Mesothelial cell of epicardium (in vitro differentiated cells): ENCODE results near the gene FAM170B. TPM values are rescaled to one million over a fixed set of nuclear protein-coding genes. Genes with fewer than 3 reads are reported as not detected.

Experiments
- DNase-seq, 2 experiments: peaks; one replicate each; pipeline ENCODE4 v3.0.0; 2021; ENCODE audit warnings: low spot score in 2 of 2; ENCODE audit not compliant: unreplicated experiment in 2 of 2
- H3K27ac Mint-ChIP-seq: 2 replicates; pipeline ENCODE4 v1.8.0; 2021; ENCODE audit warnings: mixed read lengths
- H3K27me3 Mint-ChIP-seq: 2 replicates; pipeline ENCODE4 v1.8.0; 2021; ENCODE audit warnings: low read depth, mixed read lengths
- H3K36me3 Mint-ChIP-seq: 2 replicates; pipeline ENCODE4 v1.8.0; 2021; ENCODE audit warnings: mixed read lengths
- H3K4me1 Mint-ChIP-seq: 2 replicates; pipeline ENCODE4 v1.8.0; 2021; ENCODE audit warnings: mixed read lengths
- H3K4me3 Mint-ChIP-seq: 2 replicates; pipeline ENCODE4 v1.8.0; 2021; ENCODE audit warnings: mild to moderate bottlenecking, moderate library complexity, mixed read lengths
- H3K9me3 Mint-ChIP-seq: 2 replicates; pipeline ENCODE4 v1.8.0; 2021; ENCODE audit warnings: mixed read lengths
- CTCF ChIP-seq: fragments of 200-600 bp; sonication (generic); IDR thresholded peaks from one replicate; pipeline ENCODE4 v1.5.0; 2021; ENCODE audit warnings: antibody characterized with exemption; ENCODE audit not compliant: unreplicated experiment
- total RNA-seq: library from RNA; stranded (reverse); gene quantifications from 3 replicates; pipeline ENCODE4 v1.2.1, GENCODE V29; 2021

The FAM170B gene
- total RNA-seq, 1 donor from 2014 or later, result not detected

DNA sequence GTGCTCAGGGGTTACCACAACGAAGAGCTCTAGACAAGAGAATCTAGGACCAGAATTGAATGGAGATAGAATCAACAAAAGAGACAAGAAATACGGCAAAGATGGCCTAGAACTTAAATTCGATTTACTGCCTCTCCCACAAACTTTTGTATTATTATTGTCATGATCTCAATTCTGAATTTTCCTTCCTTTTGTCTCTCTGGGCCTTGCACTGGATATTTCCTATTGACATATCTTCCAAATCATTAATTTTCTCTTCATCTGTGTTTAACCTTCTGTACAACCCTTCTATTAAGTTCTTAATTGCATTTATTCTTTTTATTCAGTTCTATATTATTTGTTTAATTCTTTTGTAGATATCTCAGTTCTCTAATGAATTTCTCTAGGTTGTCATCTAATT lies 46.9 kb downstream of the FAM170B start:
- peaks cover 15% of the 10 kb centered on the region for H3K9me3 Mint-ChIP-seq
- H3K4me3 Mint-ChIP-seq, result no peak overlapping the region
- H3K27me3 Mint-ChIP-seq, result peaks cover 11% of the 10 kb centered on the region
- H3K36me3 Mint-ChIP-seq, result no peaks in the 10 kb centered on the region
- H3K4me1 Mint-ChIP-seq, result peaks cover 7% of the 10 kb centered on the region
- no peak for DNase-seq
- no peak overlapping the region for H3K27ac Mint-ChIP-seq
- no peak for TF ChIP-seq CTCF

DNA sequence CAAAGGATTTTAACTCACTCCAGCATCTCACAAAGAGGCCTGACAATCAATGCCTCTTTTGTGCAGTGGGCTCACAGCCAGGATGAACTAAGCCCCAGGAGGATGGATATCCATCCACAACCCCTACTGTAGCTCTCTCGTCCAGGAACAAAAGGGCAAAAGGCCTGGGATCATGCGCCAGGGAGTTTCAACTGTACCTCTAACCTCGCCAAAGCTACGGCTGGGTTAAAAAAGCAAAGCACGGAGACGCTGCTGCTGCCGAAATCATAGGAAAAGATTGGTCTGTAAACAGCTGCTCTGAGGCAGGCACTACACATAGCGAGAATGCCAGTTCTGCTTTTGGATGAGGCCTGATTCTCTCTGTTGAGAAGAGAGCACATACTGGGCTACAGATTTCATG lies 50.6 kb downstream of the FAM170B start:
- Mint-ChIP-seq H3K27me3 (peaks cover 25% of the 10 kb centered on the region), H3K9me3 (peaks cover 15% of the 10 kb centered on the region), H3K4me3 (no peak overlapping the region), H3K36me3 (no peaks in the 10 kb centered on the region), H3K4me1 (no peaks in the 10 kb centered on the region), H3K27ac (no peak overlapping the region)
- no peak for DNase-seq
- no peak for TF ChIP-seq CTCF

- no peak for TF ChIP-seq CTCF
- H3K4me1 Mint-ChIP-seq, result no peaks in the 10 kb centered on the region
- peaks cover 15% of the 10 kb centered on the region for H3K9me3 Mint-ChIP-seq
- no peak overlapping the region for H3K27ac Mint-ChIP-seq
- H3K4me3 Mint-ChIP-seq, result no peak overlapping the region
- no peaks in the 10 kb centered on the region for H3K36me3 Mint-ChIP-seq
- DNase-seq, result no peak
- peaks cover 28% of the 10 kb centered on the region for H3K27me3 Mint-ChIP-seq
Observed at GRCh38 chr10:49082766-49083165, 51.1 kb downstream of the FAM170B start.

DNA sequence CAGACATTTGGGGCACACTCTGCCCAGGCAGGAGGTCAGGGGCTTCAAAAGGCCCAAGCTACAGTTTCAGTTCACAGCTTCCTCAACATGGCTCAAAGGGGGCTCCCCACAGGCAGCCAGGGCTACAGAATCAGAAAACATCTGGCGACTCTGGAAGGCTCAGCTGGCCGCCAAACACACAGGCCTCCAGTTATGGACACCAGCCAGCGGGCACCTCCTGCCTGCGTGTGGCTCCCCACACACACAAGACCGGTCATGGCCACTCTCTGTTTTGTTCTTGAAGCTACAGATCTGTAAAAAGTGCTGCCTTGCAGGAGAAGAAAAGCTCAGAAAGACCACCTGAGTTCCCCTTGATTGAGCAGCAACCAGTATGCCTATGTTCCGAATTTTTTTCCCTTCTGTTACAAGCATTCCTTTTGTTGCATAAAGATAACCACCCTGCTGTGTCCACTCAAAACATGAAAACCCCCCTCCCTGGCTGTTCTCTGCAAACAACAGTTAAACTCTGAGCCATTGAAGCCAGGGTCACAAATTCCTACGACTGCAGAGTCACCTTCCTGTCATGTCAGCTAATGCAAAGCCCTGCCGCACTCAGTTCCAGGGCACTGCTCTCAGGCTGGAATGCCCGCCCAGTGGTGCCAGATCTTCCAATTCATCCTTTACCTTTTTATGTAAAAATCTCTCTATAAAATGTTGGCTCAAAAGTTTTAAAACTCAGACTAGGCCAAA lies 52.1 kb downstream of the FAM170B start:
- no peak for TF ChIP-seq CTCF
- H3K9me3 Mint-ChIP-seq, result peaks cover 6% of the 10 kb centered on the region
- no peak overlapping the region for H3K4me3 Mint-ChIP-seq
- H3K36me3 Mint-ChIP-seq, result no peaks in the 10 kb centered on the region
- peaks cover 37% of the 10 kb centered on the region for H3K27me3 Mint-ChIP-seq
- no peak for DNase-seq
- H3K27ac Mint-ChIP-seq, result no peak overlapping the region
- no peaks in the 10 kb centered on the region for H3K4me1 Mint-ChIP-seq

Other genes with a start within 250 kb of the FAM170B start
- not detected in 3 replicates for gene LRRC18, start 194.2 kb downstream of the FAM170B start, total RNA-seq
- 3.5 to 4.1 TPM (median 3.7 TPM) in 3 replicates for gene VSTM4, start 18.5 kb downstream of the FAM170B start, total RNA-seq
- gene TMEM273, start 54.4 kb upstream of the FAM170B start, total RNA-seq, result not detected in 3 replicates
- not detected in 3 replicates for gene C10orf71, start 165.1 kb upstream of the FAM170B start, total RNA-seq